Prostate gland (tissue), 2 donors: ENCODE results near the gene RACGAP1. TPM values are rescaled to one million over a fixed set of nuclear protein-coding genes. Genes with fewer than 3 reads are reported as not detected.

Experiments
- DNase-seq: peaks from one replicate; pipeline ENCODE4 v3.0.0-alpha.2; 2019; ENCODE audit warnings: low spot score
- H3K27ac ChIP-seq, 2 donors: fragments of 200-600 bp; sonication (generic); 2 replicates each; pipeline ENCODE4 v1.5.1; 2017 to 2019
- H3K27me3 ChIP-seq: fragments of 200-600 bp; sonication (generic); replicated peaks from 2 replicates; pipeline ENCODE4 v1.5.1; 2019; ENCODE audit not compliant: insufficient read depth
- H3K36me3 ChIP-seq, 2 donors: fragments of 200-600 bp; sonication (generic); 1 replicate in 1 of 2; 2 replicates in 1 of 2; pipeline versions ENCODE4 v1.5.1 to v1.8.1; 2017 to 2019
- H3K4me1 ChIP-seq: fragments of 200-600 bp; sonication (generic); replicated peaks from 2 replicates; pipeline ENCODE4 v1.5.1; 2019
- H3K4me3 ChIP-seq, 2 donors: fragments of 200-600 bp; sonication (generic); 2 replicates each; pipeline ENCODE4 v1.5.1; 2017 to 2019
- H3K9me3 ChIP-seq: fragments of 200-600 bp; sonication (generic); 2 replicates; pipeline ENCODE4 v1.5.1; 2017
- POLR2A ChIP-seq: fragments of 450-650 bp; IDR thresholded peaks from one replicate; pipeline ENCODE4 v1.6.1; 2016; ENCODE audit warnings: antibody characterized with exemption, mild to moderate bottlenecking
- POLR2AphosphoS5 ChIP-seq: sonication (generic); formaldehyde crosslinking; IDR thresholded peaks from one replicate; pipeline ENCODE4 v1.6.1; 2017; ENCODE audit warnings: antibody characterized with exemption
- WGBS: methylation state at CpG from one replicate; pipeline ENCODE4 v1.1.5; 2018; 5-methylcytosine and 5-hydroxymethylcytosine counted together
- intact Hi-C: fragments of 100-400 bp; cut with DNase I; formaldehyde crosslinking; loops from one replicate; pipeline ENCODE4 v1.14.2; 2022
- total RNA-seq, 2 donors: library from RNA; depleted of rRNA; stranded (reverse); fragments of >200 nt; gene quantifications; one replicate each; pipeline ENCODE4 v1.1.0, GENCODE V29; 2016
- TF ChIP-seq, protein P1 (sequence below), 4 experiments: fragments of 200-600 bp in 2 of 4; fragments of 450-650 bp in 2 of 4; sonication (generic) in 2 of 4; IDR thresholded peaks; 1 replicate in 3 of 4; 2 replicates in 1 of 4; pipeline ENCODE4 v1.5.1; 2016 to 2019; ENCODE audit warnings: antibody characterized with exemption in 4 of 4, mild to moderate bottlenecking in 2 of 4, moderate library complexity in 2 of 4

The RACGAP1 gene
- total RNA-seq, 2 donors from 2014 or later, result 9.1 to 18.9 TPM

DNA sequence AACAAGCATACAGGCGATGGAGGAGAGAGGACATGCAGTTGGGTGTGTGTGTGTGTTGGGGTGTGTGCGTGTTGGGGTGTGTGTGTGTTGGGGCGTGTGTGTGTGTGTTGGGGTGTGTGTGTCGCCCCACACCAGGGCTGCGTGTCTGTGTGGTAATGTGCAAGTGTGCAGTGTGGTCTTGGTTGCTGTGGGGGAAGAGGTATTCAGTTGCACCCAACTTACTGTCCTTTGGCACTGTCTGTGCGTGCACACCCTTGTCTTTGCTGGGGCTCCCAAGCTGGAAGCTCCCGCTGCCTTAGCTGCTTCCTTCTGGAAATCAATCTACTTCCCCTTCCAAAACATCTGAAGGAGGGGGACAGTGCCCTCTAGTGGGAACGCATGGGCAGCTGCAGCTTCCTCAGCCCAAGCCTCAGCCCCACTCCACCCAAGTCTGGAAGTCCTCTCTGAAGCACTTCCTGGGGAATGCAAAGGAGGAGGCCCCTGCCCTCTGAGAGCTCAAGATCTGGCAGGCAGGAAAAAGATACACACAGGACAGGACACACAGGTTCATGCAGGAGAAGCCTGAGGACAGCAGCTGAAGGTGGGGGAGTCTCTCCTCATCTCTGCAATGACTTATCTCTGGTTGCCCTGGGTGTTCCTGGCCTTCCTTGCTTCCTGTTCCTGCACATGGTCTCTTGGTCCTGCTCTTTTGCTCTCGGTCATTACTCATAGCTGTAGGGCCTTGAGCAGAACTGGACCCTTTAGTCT lies 45.2 kb upstream of the RACGAP1 start:
- Histone ChIP-seq H3K9me3 (no peaks in the 10 kb centered on the region), H3K4me1 (no peaks in the 10 kb centered on the region), H3K36me3 (no peaks in the 10 kb centered on the region), H3K27ac (no peak overlapping the region), H3K27me3 (no peaks in the 10 kb centered on the region), H3K4me3 (no peak overlapping the region)
- WGBS, result 37% methylated on average over 9 of the region's 9 CpGs
- no peak for TF ChIP-seq POLR2A
- TF ChIP-seq, protein P1, sequence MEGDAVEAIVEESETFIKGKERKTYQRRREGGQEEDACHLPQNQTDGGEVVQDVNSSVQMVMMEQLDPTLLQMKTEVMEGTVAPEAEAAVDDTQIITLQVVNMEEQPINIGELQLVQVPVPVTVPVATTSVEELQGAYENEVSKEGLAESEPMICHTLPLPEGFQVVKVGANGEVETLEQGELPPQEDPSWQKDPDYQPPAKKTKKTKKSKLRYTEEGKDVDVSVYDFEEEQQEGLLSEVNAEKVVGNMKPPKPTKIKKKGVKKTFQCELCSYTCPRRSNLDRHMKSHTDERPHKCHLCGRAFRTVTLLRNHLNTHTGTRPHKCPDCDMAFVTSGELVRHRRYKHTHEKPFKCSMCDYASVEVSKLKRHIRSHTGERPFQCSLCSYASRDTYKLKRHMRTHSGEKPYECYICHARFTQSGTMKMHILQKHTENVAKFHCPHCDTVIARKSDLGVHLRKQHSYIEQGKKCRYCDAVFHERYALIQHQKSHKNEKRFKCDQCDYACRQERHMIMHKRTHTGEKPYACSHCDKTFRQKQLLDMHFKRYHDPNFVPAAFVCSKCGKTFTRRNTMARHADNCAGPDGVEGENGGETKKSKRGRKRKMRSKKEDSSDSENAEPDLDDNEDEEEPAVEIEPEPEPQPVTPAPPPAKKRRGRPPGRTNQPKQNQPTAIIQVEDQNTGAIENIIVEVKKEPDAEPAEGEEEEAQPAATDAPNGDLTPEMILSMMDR (IDR thresholded peaks at IDR 0.05), result peak; percentile 81 to 92 (median 87)
- TF ChIP-seq POLR2AphosphoS5, result peak; percentile 44
- intact Hi-C loops, result loop anchor here (10.0 kb wide), 1 partner anchor 296 kb away; no protein-coding TSS in a partner anchor
- DNase-seq, result peak; percentile 68

DNA sequence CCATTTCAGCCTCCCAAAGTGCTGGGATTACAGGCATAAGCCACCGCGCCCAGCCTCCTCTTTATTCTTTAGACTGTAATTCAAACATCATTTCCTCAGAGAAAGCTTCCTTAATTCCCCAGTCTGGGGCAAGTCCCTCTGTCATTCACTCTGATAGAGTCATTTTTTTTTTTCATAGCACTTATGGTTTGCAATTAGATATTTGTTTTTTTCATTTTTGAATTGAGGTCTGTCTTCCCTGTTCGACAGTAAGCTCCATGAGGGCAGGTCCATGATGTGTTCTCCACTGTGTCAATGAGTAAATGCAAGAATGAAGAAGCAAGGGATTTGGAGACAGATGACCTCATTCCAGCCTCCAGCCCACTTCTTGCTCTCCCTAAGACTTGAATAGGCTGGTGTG lies 44.2 kb upstream of the RACGAP1 start:
- Histone ChIP-seq H3K4me3 (no peak overlapping the region), H3K27ac (no peak overlapping the region), H3K4me1 (no peaks in the 10 kb centered on the region), H3K9me3 (no peaks in the 10 kb centered on the region), H3K36me3 (no peaks in the 10 kb centered on the region), H3K27me3 (no peaks in the 10 kb centered on the region)
- intact Hi-C loops, result no loop called here
- 96% methylated on average over 3 of the region's 3 CpGs for WGBS
- TF ChIP-seq, protein P1 (IDR thresholded peaks at IDR 0.05), result no peak
- no peak for TF ChIP-seq POLR2AphosphoS5
- no peak for TF ChIP-seq POLR2A
- no peak for DNase-seq

DNA sequence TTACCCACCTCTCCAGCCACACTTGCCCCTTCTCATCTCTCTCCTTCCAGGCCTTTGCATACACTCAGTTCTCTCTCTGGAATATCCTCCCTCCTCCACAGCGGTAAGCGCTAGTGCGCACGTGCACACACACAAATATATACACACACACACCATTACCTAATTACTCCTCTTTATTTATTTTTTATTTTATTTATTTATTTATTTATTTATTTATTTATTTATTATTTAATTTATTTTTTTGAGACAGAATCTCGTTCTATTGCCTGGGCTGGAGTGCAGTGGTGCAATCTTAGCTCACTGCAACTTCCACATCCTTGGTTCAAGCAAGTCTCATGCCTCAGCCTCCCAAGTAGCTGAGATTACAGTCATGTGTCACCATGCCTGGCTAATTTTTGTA lies 43.8 kb upstream of the RACGAP1 start:
- DNase-seq, result no peak
- H3K4me1 ChIP-seq, result no peaks in the 10 kb centered on the region
- TF ChIP-seq, protein P1 (IDR thresholded peaks at IDR 0.05), result no peak
- TF ChIP-seq POLR2AphosphoS5 (no peak), POLR2A (no peak)
- H3K9me3 ChIP-seq, result no peaks in the 10 kb centered on the region
- H3K27me3 ChIP-seq, result no peaks in the 10 kb centered on the region
- 94% methylated on average over 5 of the region's 5 CpGs for WGBS
- intact Hi-C loops, result no loop called here
- no peaks in the 10 kb centered on the region for H3K36me3 ChIP-seq
- H3K27ac ChIP-seq, result no peak overlapping the region
- H3K4me3 ChIP-seq, result no peak overlapping the region

DNA sequence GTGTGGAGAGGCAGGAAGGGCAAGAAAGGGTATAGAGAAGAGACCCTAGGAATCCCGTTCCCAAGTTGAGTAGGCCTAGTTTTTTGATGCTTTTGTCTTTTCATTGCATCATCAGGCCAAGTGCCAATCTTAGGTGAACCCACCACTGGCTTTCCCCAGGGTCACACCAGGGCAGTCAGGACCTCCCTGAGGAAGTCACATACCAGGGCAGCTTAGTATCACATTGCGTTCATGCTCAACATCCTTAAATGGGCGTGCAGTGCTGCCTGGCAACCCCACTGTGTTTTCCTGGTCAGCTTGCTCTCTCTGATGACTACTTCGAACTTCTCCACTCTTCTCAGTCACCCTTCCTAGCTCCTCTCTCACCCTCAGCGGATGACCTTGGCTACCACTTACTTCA lies 41.1 kb upstream of the RACGAP1 start:
- Histone ChIP-seq H3K27me3 (no peaks in the 10 kb centered on the region), H3K4me3 (no peak overlapping the region), H3K36me3 (no peaks in the 10 kb centered on the region), H3K9me3 (no peaks in the 10 kb centered on the region), H3K27ac (no peak overlapping the region), H3K4me1 (no peaks in the 10 kb centered on the region)
- DNase-seq, result no peak
- WGBS, result 49% methylated on average over 5 of the region's 5 CpGs
- no peak for TF ChIP-seq POLR2AphosphoS5
- intact Hi-C loops, result no loop called here

DNA sequence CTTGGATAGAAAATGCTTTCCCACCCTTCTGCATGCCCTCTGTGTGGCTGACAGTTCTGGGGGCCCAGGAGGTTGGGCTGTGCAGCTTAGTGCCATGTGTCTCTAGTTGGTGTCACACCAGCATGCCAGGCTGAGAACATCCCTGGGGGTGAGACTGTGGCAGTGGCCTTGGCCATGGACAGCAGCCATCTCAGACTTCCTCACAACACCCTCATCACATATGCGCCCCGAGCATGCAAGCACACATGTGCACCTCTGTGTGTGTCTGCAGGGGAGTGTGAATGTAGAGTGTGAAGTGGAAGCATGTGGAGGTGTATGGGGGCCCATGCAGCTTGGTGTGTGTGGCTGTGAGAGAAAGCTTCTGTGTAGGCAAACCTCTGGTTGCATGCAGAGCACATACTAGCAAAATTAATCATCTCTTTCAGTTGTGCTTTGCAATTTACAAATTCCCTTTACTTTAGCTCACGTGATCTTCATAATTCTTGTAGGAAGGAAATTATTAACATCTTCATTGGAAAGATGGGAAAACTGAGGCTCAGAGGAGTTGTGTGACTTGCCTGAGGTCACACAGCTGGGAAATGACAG lies 40.5 kb upstream of the RACGAP1 start:
- H3K27me3 ChIP-seq, result no peaks in the 10 kb centered on the region
- 95% methylated on average over 3 of the region's 3 CpGs for WGBS
- TF ChIP-seq POLR2AphosphoS5, result no peak
- TF ChIP-seq, protein P1 (IDR thresholded peaks at IDR 0.05), result no peak
- TF ChIP-seq POLR2A, result no peak
- no peak overlapping the region for H3K27ac ChIP-seq
- H3K36me3 ChIP-seq, result no peaks in the 10 kb centered on the region
- intact Hi-C loops, result no loop called here
- no peak for DNase-seq
- no peak overlapping the region for H3K4me3 ChIP-seq
- no peaks in the 10 kb centered on the region for H3K4me1 ChIP-seq
- no peaks in the 10 kb centered on the region for H3K9me3 ChIP-seq
